Measurements from ENCODE around the gene SURF2. TPM values are rescaled to one million over a fixed set of nuclear protein-coding genes. Genes with fewer than 3 reads are reported as not detected.
"Not testable (repeated sequence)": the region's sequence is repeated elsewhere in the genome, so short reads cannot be mapped to it uniquely, and the experiment has no call there.

The SURF2 gene
- total RNA-seq, 3 donors from 2014 or later = 48.0 to 64.1 (median 57.9) TPM

GRCh38 chr9:133331641-133332380 is 24.5 kb upstream of the SURF2 start:
- DNase-seq = no peak
- H3K4me3 Mint-ChIP-seq = no peak overlapping the region

GRCh38 chr9:133332381-133332730 is 24.0 kb upstream of the SURF2 start:
- no peaks in the 10 kb centered on the region for H3K9me3 Mint-ChIP-seq
- H3K4me3 Mint-ChIP-seq = no peak overlapping the region
- peaks cover 50% of the 10 kb centered on the region for H3K36me3 Mint-ChIP-seq (ENCODE audit: insufficient read depth)
- H3K4me1 Mint-ChIP-seq (ENCODE audit: low read depth) = peaks cover 21% of the 10 kb centered on the region
- no peaks in the 10 kb centered on the region for H3K27me3 Mint-ChIP-seq (ENCODE audit: low read depth)
- DNase-seq = no peak
- ATAC-seq = no peak

More at GRCh38 chr9:133331641-133332380, 24.5 kb upstream of the SURF2 start:
- peaks cover 20% of the 10 kb centered on the region for H3K4me1 Mint-ChIP-seq (ENCODE audit: low read depth)
- H3K36me3 Mint-ChIP-seq (ENCODE audit: insufficient read depth) = peaks cover 50% of the 10 kb centered on the region
- H3K9me3 Mint-ChIP-seq = no peaks in the 10 kb centered on the region
- no peaks in the 10 kb centered on the region for H3K27me3 Mint-ChIP-seq (ENCODE audit: low read depth)
- ATAC-seq = no peak

DNA sequence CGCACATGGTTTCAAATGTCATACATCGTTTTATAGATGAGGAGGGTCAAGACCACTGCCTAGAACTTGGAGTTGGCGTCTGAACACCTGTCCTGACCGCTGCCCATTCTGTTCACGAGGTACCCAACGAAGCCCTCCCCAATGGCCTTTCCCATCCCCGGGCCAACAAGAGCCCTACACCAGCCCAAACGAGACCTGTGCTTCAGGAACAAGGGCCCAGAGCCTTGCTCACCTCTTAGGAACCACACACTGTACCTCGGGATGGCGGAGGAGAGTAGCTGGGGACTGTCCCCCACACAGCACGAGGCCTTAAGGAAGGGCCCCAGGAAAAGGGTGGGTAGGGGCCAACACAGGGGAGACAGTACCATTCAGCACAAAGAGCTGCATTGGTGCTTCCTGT is 23.3 kb upstream of the SURF2 start:
- H3K4me3 Mint-ChIP-seq = no peak overlapping the region
- DNase-seq (no peak), ATAC-seq (no peak)
- H3K4me1 Mint-ChIP-seq (ENCODE audit: low read depth) = peaks cover 23% of the 10 kb centered on the region
- H3K27me3 Mint-ChIP-seq (ENCODE audit: low read depth) = no peaks in the 10 kb centered on the region
- peaks cover 48% of the 10 kb centered on the region for H3K36me3 Mint-ChIP-seq (ENCODE audit: insufficient read depth)
- no peaks in the 10 kb centered on the region for H3K9me3 Mint-ChIP-seq

DNA sequence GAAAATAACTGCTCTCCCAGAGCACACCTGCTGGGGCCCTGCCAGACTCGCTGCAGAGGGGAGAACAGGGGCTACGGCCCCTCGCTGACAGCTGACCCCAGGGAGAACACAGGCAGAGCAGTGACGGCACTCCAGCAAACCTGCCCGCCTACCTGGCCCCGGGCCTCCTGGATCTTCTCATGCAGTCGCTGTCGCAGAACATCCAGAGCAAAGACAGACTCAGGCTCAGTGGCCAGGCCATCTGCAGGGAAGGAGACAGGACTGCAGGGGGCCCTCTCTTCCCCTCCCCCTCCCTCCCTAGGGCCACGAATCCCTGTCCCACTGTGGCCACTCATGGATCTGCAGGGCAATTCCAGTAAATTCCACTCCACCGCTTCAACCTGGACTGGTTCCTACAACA is 22.8 kb upstream of the SURF2 start:
- ATAC-seq = no peak
- H3K27me3 Mint-ChIP-seq (ENCODE audit: low read depth) = no peaks in the 10 kb centered on the region
- peaks cover 46% of the 10 kb centered on the region for H3K36me3 Mint-ChIP-seq (ENCODE audit: insufficient read depth)
- DNase-seq = no peak
- peak overlapping the region; percentile 89 for H3K4me3 Mint-ChIP-seq
- H3K9me3 Mint-ChIP-seq = no peaks in the 10 kb centered on the region
- peaks cover 24% of the 10 kb centered on the region for H3K4me1 Mint-ChIP-seq (ENCODE audit: low read depth)

DNA sequence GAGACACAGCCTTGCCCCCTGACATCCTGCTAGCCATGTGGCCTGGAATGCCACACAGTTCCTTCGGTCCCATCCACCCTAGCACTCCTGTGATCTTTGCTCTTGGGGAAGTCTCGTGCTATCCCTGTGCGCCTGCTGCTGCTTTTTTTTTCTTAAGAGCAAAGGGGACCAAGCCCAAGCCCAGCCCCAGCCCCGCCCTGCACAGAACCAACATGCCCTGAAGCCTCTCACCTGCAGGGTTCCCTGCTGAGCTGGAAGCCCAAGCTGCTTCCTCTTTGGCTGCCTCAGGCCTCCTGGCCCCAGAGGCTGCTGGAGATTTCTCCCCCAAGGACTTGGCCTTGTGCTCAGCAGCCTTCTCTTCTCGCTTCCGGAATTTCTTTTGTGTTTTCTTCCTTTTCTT is 22.2 kb upstream of the SURF2 start:
- Mint-ChIP-seq H3K36me3 (ENCODE audit: insufficient read depth) (peaks cover 48% of the 10 kb centered on the region), H3K4me1 (ENCODE audit: low read depth) (peaks cover 26% of the 10 kb centered on the region), H3K9me3 (no peaks in the 10 kb centered on the region), H3K27me3 (ENCODE audit: low read depth) (no peaks in the 10 kb centered on the region), H3K4me3 (peak overlapping the region; percentile 89)
- DNase-seq = no peak
- ATAC-seq = no peak

- not testable (repeated sequence) for H3K9me3 Mint-ChIP-seq; ATAC-seq; DNase-seq; H3K27me3 Mint-ChIP-seq (ENCODE audit: low read depth)
- Mint-ChIP-seq H3K4me1 (ENCODE audit: low read depth) (peaks cover 31% of the 10 kb centered on the region), H3K4me3 (peak overlapping the region; percentile 89), H3K36me3 (ENCODE audit: insufficient read depth) (peaks cover 51% of the 10 kb centered on the region)
Observed at GRCh38 chr9:133334888-133335287, 21.5 kb upstream of the SURF2 start.

- ATAC-seq (peak; percentile 98), DNase-seq (peak; percentile 90)
- Mint-ChIP-seq H3K4me3 (peak within 1 kb of the TSS; percentile 89), H3K27me3 (ENCODE audit: low read depth) (no peaks in the 10 kb centered on the region), H3K9me3 (no peaks in the 10 kb centered on the region), H3K4me1 (ENCODE audit: low read depth) (peaks cover 42% of the 10 kb centered on the region), H3K36me3 (ENCODE audit: insufficient read depth) (peaks cover 48% of the 10 kb centered on the region)
Observed at GRCh38 chr9:133335924-133336811, 20.2 kb upstream of the SURF2 start, which contains the start of gene SURF6. Gene SURF6 (minus strand): TSS chr9:133336188. CDS start chr9:133336132, 56 bp downstream.

- H3K36me3 Mint-ChIP-seq (ENCODE audit: insufficient read depth) = peaks cover 27% of the 10 kb centered on the region
- H3K4me3 Mint-ChIP-seq = no peak overlapping the region
- no peak for ATAC-seq
- H3K4me1 Mint-ChIP-seq (ENCODE audit: low read depth) = peaks cover 35% of the 10 kb centered on the region
- H3K27me3 Mint-ChIP-seq (ENCODE audit: low read depth) = no peaks in the 10 kb centered on the region
- DNase-seq = no peak
- H3K9me3 Mint-ChIP-seq = no peaks in the 10 kb centered on the region
Observed at GRCh38 chr9:133339641-133340040, 16.7 kb upstream of the SURF2 start.

DNA sequence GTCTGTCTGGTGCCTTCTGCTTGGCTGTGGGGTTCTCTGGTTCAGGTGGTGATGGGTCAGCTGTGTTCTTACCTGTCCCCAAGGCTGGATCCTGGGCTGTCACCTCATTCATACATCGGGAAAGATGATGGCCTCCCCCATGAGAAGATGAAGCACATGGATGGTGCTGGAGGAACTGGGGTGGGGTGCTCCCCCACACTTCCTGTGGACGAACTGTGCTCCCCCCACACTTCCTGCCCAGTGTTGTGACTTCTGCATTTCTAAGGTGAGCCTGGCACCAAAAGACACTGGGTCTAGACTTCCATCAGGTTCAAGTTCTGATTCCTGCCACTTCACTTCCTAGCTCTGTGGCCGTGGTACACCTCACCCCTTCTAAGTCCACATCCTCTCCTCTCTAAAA is 16.1 kb upstream of the SURF2 start:
- Mint-ChIP-seq H3K9me3 (no peaks in the 10 kb centered on the region), H3K27me3 (ENCODE audit: low read depth) (no peaks in the 10 kb centered on the region), H3K4me3 (no peak overlapping the region), H3K4me1 (ENCODE audit: low read depth) (peaks cover 34% of the 10 kb centered on the region), H3K36me3 (ENCODE audit: insufficient read depth) (peaks cover 25% of the 10 kb centered on the region)
- DNase-seq (no peak), ATAC-seq (no peak)

- ATAC-seq = no peak
- no peak for DNase-seq
- H3K36me3 Mint-ChIP-seq (ENCODE audit: insufficient read depth) = peaks cover 26% of the 10 kb centered on the region
- no peaks in the 10 kb centered on the region for H3K27me3 Mint-ChIP-seq (ENCODE audit: low read depth)
- H3K4me1 Mint-ChIP-seq (ENCODE audit: low read depth) = peaks cover 32% of the 10 kb centered on the region
- H3K9me3 Mint-ChIP-seq = no peaks in the 10 kb centered on the region
- no peak overlapping the region for H3K4me3 Mint-ChIP-seq
Observed at GRCh38 chr9:133340916-133341315, 15.4 kb upstream of the SURF2 start.

DNA sequence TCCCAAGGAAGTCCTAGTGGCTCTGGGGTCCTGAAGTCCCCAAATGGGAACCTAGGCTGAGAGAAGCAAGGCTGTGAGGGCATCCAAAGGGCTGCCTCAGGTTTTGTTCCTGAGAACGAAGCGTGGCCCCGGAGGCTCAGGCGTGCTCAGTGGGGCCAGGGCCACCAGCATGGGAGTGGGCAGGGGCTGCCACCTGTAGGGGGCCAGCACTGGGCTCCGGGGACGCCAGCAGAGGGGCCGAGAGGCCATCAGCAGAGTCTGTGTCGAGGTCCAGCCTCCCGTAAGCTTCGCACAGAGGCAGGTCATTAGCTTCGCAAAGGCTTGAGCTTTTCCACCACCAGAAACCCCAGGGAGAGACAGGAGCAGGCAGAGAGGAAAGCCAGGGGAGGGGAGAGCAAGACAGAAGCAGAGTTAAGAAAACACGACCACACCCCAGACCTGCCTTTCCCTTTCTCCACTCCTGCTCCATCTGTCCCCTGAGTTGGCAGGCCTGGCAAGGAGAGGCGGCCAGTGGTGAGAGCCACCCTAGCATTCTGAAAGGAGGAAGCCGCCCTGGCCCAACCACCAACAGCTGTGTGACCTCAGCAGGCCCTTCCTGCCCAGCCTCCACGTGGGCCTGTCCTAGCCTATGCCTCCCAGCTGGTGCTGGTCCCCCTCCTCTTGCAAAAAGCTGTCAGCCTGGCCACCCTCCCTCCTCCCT is 14.8 kb upstream of the SURF2 start:
- Mint-ChIP-seq H3K27me3 (ENCODE audit: low read depth) (no peaks in the 10 kb centered on the region), H3K4me3 (no peak overlapping the region), H3K4me1 (ENCODE audit: low read depth) (peaks cover 35% of the 10 kb centered on the region), H3K9me3 (no peaks in the 10 kb centered on the region), H3K36me3 (ENCODE audit: insufficient read depth) (peaks cover 26% of the 10 kb centered on the region)
- ATAC-seq (no peak), DNase-seq (no peak)

DNA sequence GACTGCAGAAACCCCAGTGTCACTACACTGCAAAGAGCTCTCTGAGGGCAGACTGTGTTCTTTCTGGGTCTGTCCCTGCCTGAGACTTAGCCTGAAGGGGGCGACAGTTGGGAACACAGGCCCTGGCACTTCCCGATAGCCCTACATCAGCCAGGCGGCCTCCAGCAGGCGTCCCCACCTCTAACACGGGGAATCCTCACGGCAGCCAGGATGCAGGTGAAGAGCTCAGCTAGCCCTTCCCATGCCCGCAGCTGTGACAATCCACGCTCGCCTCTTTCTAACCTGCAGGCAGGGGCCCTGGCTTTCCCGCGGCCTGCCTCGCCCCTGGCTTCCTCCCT is 14.3 kb upstream of the SURF2 start:
- Mint-ChIP-seq H3K9me3 (no peaks in the 10 kb centered on the region), H3K36me3 (ENCODE audit: insufficient read depth) (peaks cover 26% of the 10 kb centered on the region), H3K4me1 (ENCODE audit: low read depth) (peaks cover 38% of the 10 kb centered on the region), H3K27me3 (ENCODE audit: low read depth) (no peaks in the 10 kb centered on the region), H3K4me3 (no peak overlapping the region)
- no peak for DNase-seq
- no peak for ATAC-seq

GRCh38 chr9:133342570-133342969 is 13.8 kb upstream of the SURF2 start:
- DNase-seq (no peak), ATAC-seq (no peak)
- Mint-ChIP-seq H3K27me3 (ENCODE audit: low read depth) (no peaks in the 10 kb centered on the region), H3K9me3 (no peaks in the 10 kb centered on the region), H3K4me3 (no peak overlapping the region), H3K4me1 (ENCODE audit: low read depth) (peaks cover 40% of the 10 kb centered on the region), H3K36me3 (ENCODE audit: insufficient read depth) (peaks cover 26% of the 10 kb centered on the region)

GRCh38 chr9:133344071-133344470 is 12.3 kb upstream of the SURF2 start:
- peaks cover 32% of the 10 kb centered on the region for H3K36me3 Mint-ChIP-seq (ENCODE audit: insufficient read depth)

More at GRCh38 chr9:133344071-133344470, 12.3 kb upstream of the SURF2 start:
- ATAC-seq (no peak), DNase-seq (no peak)
- Mint-ChIP-seq H3K4me1 (ENCODE audit: low read depth) (peaks cover 42% of the 10 kb centered on the region), H3K4me3 (no peak overlapping the region), H3K9me3 (no peaks in the 10 kb centered on the region), H3K27me3 (ENCODE audit: low read depth) (no peaks in the 10 kb centered on the region)

All from activated T-cell treated with anti-CD3 and anti-CD28 coated beads, Interleukin-2, amount 50 U/mL, for 4 hours (primary cell).